Trophoblast cell (in vitro differentiated cells and primary cell): ENCODE measurements around the gene KRTAP17-1. TPM values are rescaled to one million over a fixed set of nuclear protein-coding genes. Genes with fewer than 3 reads are reported as not detected.

Source experiments
- DNase-seq, 2 donors: peaks; one replicate each; pipeline ENCODE4 v3.0.0-alpha.2; 2016
- H2AFZ ChIP-seq: 2 replicates; pipeline ENCODE4 v1.6.1; 2013; ENCODE audit warnings: low read length, moderate library complexity, mild to moderate bottlenecking; ENCODE audit not compliant: insufficient read depth, poor library complexity
- H2AK5ac ChIP-seq: 2 replicates; pipeline ENCODE4 v1.6.1; 2013; ENCODE audit warnings: mild to moderate bottlenecking, low read length
- H2BK120ac ChIP-seq: 2 replicates; pipeline ENCODE4 v1.6.1; 2013; ENCODE audit warnings: low read length, mild to moderate bottlenecking, moderate library complexity; ENCODE audit not compliant: insufficient read depth, poor library complexity
- H2BK12ac ChIP-seq: 2 replicates; pipeline ENCODE4 v1.6.1; 2013; ENCODE audit warnings: mild to moderate bottlenecking, low read length, moderate library complexity
- H2BK5ac ChIP-seq: 2 replicates; pipeline ENCODE4 v1.6.1; 2013; ENCODE audit warnings: low read length, low read depth, moderate library complexity, mild to moderate bottlenecking; ENCODE audit not compliant: poor library complexity
- H3K14ac ChIP-seq: 2 replicates; pipeline ENCODE4 v1.6.1; 2013; ENCODE audit warnings: mild to moderate bottlenecking, low read length
- H3K18ac ChIP-seq: 2 replicates; pipeline ENCODE4 v1.6.1; 2013; ENCODE audit warnings: mild to moderate bottlenecking, low read length
- H3K23ac ChIP-seq: 2 replicates; pipeline ENCODE4 v1.6.1; 2013; ENCODE audit warnings: low read length
- H3K27ac ChIP-seq: 2 replicates; pipeline ENCODE4 v1.5.1; 2013; ENCODE audit warnings: low read depth, mild to moderate bottlenecking, inconsistent platforms, low read length, moderate library complexity
- H3K27me3 ChIP-seq: 2 replicates; pipeline ENCODE4 v1.6.1; 2013; ENCODE audit warnings: inconsistent platforms, mild to moderate bottlenecking, low read length, moderate library complexity; ENCODE audit not compliant: insufficient read depth
- H3K36me3 ChIP-seq, 2 experiments: 1 replicate in 1 of 2; 2 replicates in 1 of 2; pipeline ENCODE4 v1.6.1; 2013; ENCODE audit warnings: low read length in 2 of 2, mild to moderate bottlenecking in 2 of 2, moderate library complexity in 1 of 2; ENCODE audit not compliant: insufficient read depth in 2 of 2, control insufficient read depth in 1 of 2
- H3K4ac ChIP-seq: 2 replicates; pipeline ENCODE4 v1.6.1; 2013; ENCODE audit warnings: low read depth, mild to moderate bottlenecking, low read length, moderate library complexity
- H3K4me1 ChIP-seq, 2 experiments: 1 replicate in 1 of 2; 2 replicates in 1 of 2; pipeline ENCODE4 v1.6.1; 2013; ENCODE audit warnings: low read length in 2 of 2, mild to moderate bottlenecking in 2 of 2, moderate library complexity in 1 of 2; ENCODE audit not compliant: insufficient read depth in 2 of 2, control insufficient read depth in 1 of 2
- H3K4me2 ChIP-seq: 2 replicates; pipeline ENCODE4 v1.6.1; 2013; ENCODE audit warnings: inconsistent platforms, mild to moderate bottlenecking, low read length, moderate library complexity
- H3K4me3 ChIP-seq: 2 replicates; pipeline ENCODE4 v1.5.1; 2013; ENCODE audit warnings: mild to moderate bottlenecking, low read depth, low read length, inconsistent platforms
- H3K79me1 ChIP-seq: one replicate; pipeline ENCODE4 v1.6.1; 2013; ENCODE audit warnings: low read length
- H3K79me2 ChIP-seq: 2 replicates; pipeline ENCODE4 v1.6.1; 2013; ENCODE audit warnings: low read length, mild to moderate bottlenecking; ENCODE audit not compliant: control insufficient read depth, insufficient read depth, poor library complexity
- H3K9ac ChIP-seq: 2 replicates; pipeline ENCODE4 v1.6.1; 2013; ENCODE audit warnings: mild to moderate bottlenecking, low read length
- H3K9me3 ChIP-seq: 2 replicates; pipeline ENCODE4 v1.6.1; 2013; ENCODE audit warnings: low read depth, mild to moderate bottlenecking, control low read depth, inconsistent platforms, low read length; ENCODE audit not compliant: insufficient read depth
- H4K12ac ChIP-seq: 2 replicates; pipeline ENCODE4 v1.6.1; 2013; ENCODE audit warnings: low read depth, mild to moderate bottlenecking, low read length, moderate library complexity
- H4K8ac ChIP-seq: 2 replicates; pipeline ENCODE4 v1.6.1; 2013; ENCODE audit warnings: low read depth, mild to moderate bottlenecking, low read length, moderate library complexity
- H4K91ac ChIP-seq: one replicate; pipeline ENCODE4 v1.6.1; 2013; ENCODE audit warnings: low read depth, mild to moderate bottlenecking, low read length, moderate library complexity
- WGBS: extraction: QIAGEN DNeasy Blood & Tissue Kit; methylation state at CpG from one replicate; pipeline ENCODE4 v1.1.7; 2013; ENCODE audit warnings: missing lambda C conversion rate; ENCODE audit not compliant: insufficient read length, insufficient coverage; ENCODE audit errors: extremely low coverage; 5-methylcytosine and 5-hydroxymethylcytosine counted together
- polyA plus RNA-seq: library from polyadenylated mRNA; stranded (reverse); fragments of 200-250 nt; gene quantifications from 2 replicates; pipeline ENCODE4 v1.2.3, GENCODE V29; 2013

Gene KRTAP17-1
- not detected in 2 replicates for polyA plus RNA-seq

- Histone ChIP-seq H3K9ac (no peak within 1 kb of the TSS), H2AK5ac (no peak within 1 kb of the TSS)
Measured at GRCh38 chr17:41315204-41315794, at the start of gene KRTAP17-1. KRTAP17-1 (minus strand) TSS chr17:41315710; CDS start chr17:41315650, 60 bp downstream.

GRCh38 chr17:41363881-41364280 is 48.4 kb upstream of the KRTAP17-1 start:
- Histone ChIP-seq H2BK12ac (no peak overlapping the region), H3K4me1 (peaks cover 0 to 13% of the 10 kb centered on the region in 2 experiments), H3K9ac (no peak overlapping the region), H3K23ac (no peak overlapping the region), H3K79me2 (no peaks in the 10 kb centered on the region), H2BK5ac (no peak overlapping the region), H3K27me3 (no peaks in the 10 kb centered on the region), H3K9me3 (peaks cover 1% of the 10 kb centered on the region), H3K79me1 (peaks cover 1% of the 10 kb centered on the region), H3K4ac (no peak overlapping the region), H2AK5ac (no peak overlapping the region), H4K91ac (no peak overlapping the region), H4K12ac (no peak overlapping the region), H4K8ac (no peak overlapping the region), H3K14ac (no peak overlapping the region), H3K36me3 (no peaks in the 10 kb centered on the region), H2BK120ac (no peak overlapping the region), H3K4me3 (no peak overlapping the region), H3K27ac (no peak overlapping the region), H2AFZ (no peak overlapping the region), H3K18ac (no peak overlapping the region), H3K4me2 (no peak overlapping the region)
- peak; percentile 19 to 65 for DNase-seq
- WGBS = no CpG with 5 or more reads among the region's 2 CpGs

More at GRCh38 chr17:41315204-41315794, at the start of gene KRTAP17-1:
- H3K27ac ChIP-seq = no peak within 1 kb of the TSS
- no peak within 1 kb of the TSS for H3K18ac ChIP-seq
- H3K4me3 ChIP-seq = no peak within 1 kb of the TSS
- H2AFZ ChIP-seq = no peak within 1 kb of the TSS
- no peak within 1 kb of the TSS for H4K91ac ChIP-seq
- no peak within 1 kb of the TSS for H4K12ac ChIP-seq
- no peak within 1 kb of the TSS for H3K4ac ChIP-seq
- no peaks in the 10 kb centered on the region for H3K36me3 ChIP-seq
- no peak within 1 kb of the TSS for H3K4me2 ChIP-seq
- no peaks in the 10 kb centered on the region for H3K79me1 ChIP-seq
- H3K14ac ChIP-seq = no peak within 1 kb of the TSS
- no peak within 1 kb of the TSS for H2BK12ac ChIP-seq
- no peak within 1 kb of the TSS for H4K8ac ChIP-seq
- no peak for DNase-seq
- no peaks in the 10 kb centered on the region for H3K79me2 ChIP-seq
- no CpG with 5 or more reads among the region's 24 CpGs for WGBS
- no peaks in the 10 kb centered on the region for H3K27me3 ChIP-seq
- H3K4me1 ChIP-seq = no peaks in the 10 kb centered on the region
- H2BK120ac ChIP-seq = no peak within 1 kb of the TSS
- no peak within 1 kb of the TSS for H3K23ac ChIP-seq
- no peak within 1 kb of the TSS for H2BK5ac ChIP-seq
- no peaks in the 10 kb centered on the region for H3K9me3 ChIP-seq

GRCh38 chr17:41360296-41360995 is 44.9 kb upstream of the KRTAP17-1 start:
- no peak overlapping the region for H3K9ac ChIP-seq
- H2BK120ac ChIP-seq = no peak overlapping the region
- H3K9me3 ChIP-seq = peaks cover 1% of the 10 kb centered on the region
- H3K27ac ChIP-seq = peak overlapping the region; percentile 82
- H3K4me2 ChIP-seq = no peak overlapping the region
- H2BK12ac ChIP-seq = no peak overlapping the region
- no peak overlapping the region for H2AK5ac ChIP-seq
- H3K14ac ChIP-seq = no peak overlapping the region
- peak; percentile 80 to 91 for DNase-seq
- H3K4me3 ChIP-seq = no peak overlapping the region
- no peak overlapping the region for H4K8ac ChIP-seq
- no peak overlapping the region for H3K18ac ChIP-seq
- no peak overlapping the region for H3K4ac ChIP-seq
- peaks cover 1% of the 10 kb centered on the region for H3K79me1 ChIP-seq
- H3K79me2 ChIP-seq = no peaks in the 10 kb centered on the region
- H4K12ac ChIP-seq = no peak overlapping the region
- WGBS = no CpG with 5 or more reads among the region's 5 CpGs
- no peaks in the 10 kb centered on the region for H3K27me3 ChIP-seq
- no peak overlapping the region for H4K91ac ChIP-seq
- H2AFZ ChIP-seq = no peak overlapping the region
- H3K36me3 ChIP-seq = no peaks in the 10 kb centered on the region
- H3K23ac ChIP-seq = no peak overlapping the region
- H3K4me1 ChIP-seq = peaks cover 0 to 7% of the 10 kb centered on the region in 2 experiments
- no peak overlapping the region for H2BK5ac ChIP-seq

GRCh38 chr17:41354536-41354935 is 39.0 kb upstream of the KRTAP17-1 start:
- no peaks in the 10 kb centered on the region for H3K27me3 ChIP-seq
- no peak overlapping the region for H3K4me2 ChIP-seq
- H2BK5ac ChIP-seq = no peak overlapping the region
- no CpG with 5 or more reads among the region's 4 CpGs for WGBS
- H3K79me1 ChIP-seq = no peaks in the 10 kb centered on the region
- no peak overlapping the region for H3K23ac ChIP-seq
- H3K4me3 ChIP-seq = no peak overlapping the region
- H4K12ac ChIP-seq = no peak overlapping the region
- H3K27ac ChIP-seq = no peak overlapping the region
- no peak overlapping the region for H3K18ac ChIP-seq
- no peak overlapping the region for H3K14ac ChIP-seq
- H2AFZ ChIP-seq = no peak overlapping the region
- H2BK12ac ChIP-seq = no peak overlapping the region
- no peak for DNase-seq
- no peaks in the 10 kb centered on the region for H3K36me3 ChIP-seq
- H3K4ac ChIP-seq = no peak overlapping the region
- no peaks in the 10 kb centered on the region for H3K4me1 ChIP-seq
- H3K79me2 ChIP-seq = no peaks in the 10 kb centered on the region
- no peaks in the 10 kb centered on the region for H3K9me3 ChIP-seq
- no peak overlapping the region for H3K9ac ChIP-seq
- no peak overlapping the region for H2AK5ac ChIP-seq
- H2BK120ac ChIP-seq = no peak overlapping the region
- no peak overlapping the region for H4K91ac ChIP-seq
- H4K8ac ChIP-seq = no peak overlapping the region
